K562 (cell line): ENCODE measurements around the gene MRNIP. TPM values are rescaled to one million over a fixed set of nuclear protein-coding genes. Genes with fewer than 3 reads are reported as not detected.

Experiments used
- ATF4 ChIP-seq: fragments of 450-650 bp; formaldehyde crosslinking; IDR thresholded peaks from 2 replicates; pipeline ENCODE4 v1.4.0; 2022; ENCODE audit warnings: mild to moderate bottlenecking, moderate library complexity
- HOMEZ ChIP-seq: fragments of 250-450 bp; sonication (Bioruptor Pico); IDR thresholded peaks from 2 replicates; pipeline ENCODE4 v1.4.0; 2020; ENCODE audit warnings: mild to moderate bottlenecking, moderate library complexity
- MCM2 ChIP-seq: fragments of 450-650 bp; IDR thresholded peaks from 2 replicates; pipeline ENCODE4 v1.6.1; 2017; ENCODE audit warnings: low read depth, mild to moderate bottlenecking
- MXD1 ChIP-seq: fragments of 250-450 bp; sonication (Bioruptor Pico); IDR thresholded peaks from 2 replicates; pipeline ENCODE4 v1.8.0; 2021; ENCODE audit warnings: borderline replicate concordance, mild to moderate bottlenecking, moderate library complexity; ENCODE audit not compliant: poor library complexity, severe bottlenecking
- NFYB ChIP-seq: IDR thresholded peaks from 2 replicates; pipeline ENCODE4 v1.6.1; 2011; ENCODE audit warnings: mild to moderate bottlenecking, moderate library complexity; ENCODE audit not compliant: insufficient read length; ENCODE audit errors: extremely low read depth
- ZBTB11 ChIP-seq, 3 experiments: fragments of 200-800 bp in 1 of 3; fragments of 250-450 bp in 1 of 3; fragments of 450-650 bp in 1 of 3; sonication (Bioruptor Pico) in 1 of 3; sonication (Bioruptor generic) in 1 of 3; formaldehyde crosslinking in 1 of 3; IDR thresholded peaks; 2 replicates each; pipeline versions ENCODE4 v1.6.1 to v1.8.0; 2016 to 2022; ENCODE audit warnings: mild to moderate bottlenecking in 2 of 3, missing genetic modification characterization in 2 of 3, missing compliant biosample characterization in 1 of 3, moderate library complexity in 1 of 3
- ZBTB40 ChIP-seq, 2 experiments: fragments of 450-650 bp in 1 of 2; sonication (generic) in 1 of 2; formaldehyde crosslinking in 1 of 2; IDR thresholded peaks; 2 replicates each; pipeline versions ENCODE4 v1.7.1 to v1.9.0; 2016 to 2022; ENCODE audit warnings: inconsistent platforms in 1 of 2, mild to moderate bottlenecking in 1 of 2, missing genetic modification reagents in 1 of 2
- ZFP30 ChIP-seq: fragments of 250-450 bp; sonication (Bioruptor Pico); IDR thresholded peaks from 2 replicates; pipeline ENCODE4 v1.8.0; 2022; ENCODE audit warnings: moderate library complexity, mild to moderate bottlenecking, inconsistent platforms, borderline replicate concordance
- polyA plus RNA-seq, 8 experiments: library from polyadenylated mRNA; depleted of rRNA in 4 of 8; stranded (reverse) in 5 of 8; unstranded in 3 of 8; fragments of >200 nt; fragmentation: Nextera tagmentation in 2 of 8; fragmentation: Illumina TruSeq in 1 of 8; extraction: Ambion mirVana in 2 of 8; extraction: Trizol in 1 of 8; gene quantifications; 2 replicates each; pipeline versions ENCODE4 v1.2.1 to v1.2.3, GENCODE V29; 2011 to 2014; ENCODE audit warnings: inconsistent platforms in 1 of 8, missing spikeins in 1 of 8
- total RNA-seq, 7 experiments: library from RNA; depleted of rRNA in 6 of 7; stranded (reverse); fragments of >200 nt in 6 of 7; fragmentation: Illumina TruSeq in 2 of 7; extraction: Trizol in 2 of 7; gene quantifications; 2 replicates each; pipeline versions ENCODE4 v1.2.1 to v1.2.3, GENCODE V29; 2011 to 2021; ENCODE audit warnings: low replicate concordance in 1 of 7

MRNIP gene
- total and polyA plus RNA-seq, 9 of the 15 experiments (the other 6 are each of a cell fraction or from before 2014, with no cell fraction given), result 3.6 to 39.0 (median 16.8) TPM

GRCh38 chr5:179819296-179820126, 39.1 kb downstream of the MRNIP start (continued):
- peak; percentile 66; the same call in 1 of the 2 replicates for TF ChIP-seq ATF4 (CRISPR knock-in tag)
- peak in 1 of 3 experiments; percentile 58; a peak in 1 of 6 replicates for TF ChIP-seq ZBTB11 (CRISPR knock-in tag; IDR thresholded peaks at IDR 0.05)
- TF ChIP-seq MCM2, result no peak
- no peak for TF ChIP-seq NFYB
- peak; percentile 93 for TF ChIP-seq HOMEZ (CRISPR knock-in tag)
- 0 out of 2 replicates have a peak, but pooled peaks have one; percentile 36 for TF ChIP-seq ZFP30 (CRISPR knock-in tag)
- TF ChIP-seq ZBTB40 (IDR thresholded peaks at IDR 0.05), result no peak
- no peak for TF ChIP-seq ZBTB40 (CRISPR knock-in tag; IDR thresholded peaks at IDR 0.05)
- peak; percentile 88 for TF ChIP-seq MXD1 (CRISPR knock-in tag)
